ENCODE results near the gene AFF3.

The AFF3 gene

GRCh38 chr2:99922664-99923063 is 219.7 kb downstream of the AFF3 start:
- H2BK5ac ChIP-seq (ENCODE audit: low read depth, low read length, poor library complexity, severe bottlenecking), result no peak overlapping the region
- H4K8ac ChIP-seq (ENCODE audit: low read length), result no peak overlapping the region
- H2BK15ac ChIP-seq (ENCODE audit: low read depth, poor library complexity, severe bottlenecking), result no peak overlapping the region
- H3K27me3 ChIP-seq (ENCODE audit: control insufficient read depth in 1 of 2, insufficient read depth in 1 of 2, low read length in 2 of 2), result no peaks in the 10 kb centered on the region
- peaks cover 8% of the 10 kb centered on the region for H3K9me3 ChIP-seq (ENCODE audit: control insufficient read depth, low read length)
- no peak overlapping the region for H2BK120ac ChIP-seq (ENCODE audit: low read depth, low read length)
- H3K4me1 ChIP-seq (ENCODE audit: control insufficient read depth, insufficient read depth, low read depth, low read length), result peaks cover 1% of the 10 kb centered on the region
- no peak overlapping the region for H3K9ac ChIP-seq (ENCODE audit: low read length)
- no peak overlapping the region for H3K18ac ChIP-seq (ENCODE audit: low read depth in 1 of 2, low read length in 2 of 2)
- H3K79me1 ChIP-seq (replicated peaks; ENCODE audit: low read length, poor library complexity, severe bottlenecking), result peaks cover 18% of the 10 kb centered on the region
- H3K36me3 ChIP-seq (ENCODE audit: control insufficient read depth in 1 of 2, insufficient read depth in 2 of 2, low read depth in 1 of 2, low read length in 2 of 2), result no peaks in the 10 kb centered on the region
- WGBS, result 94% methylated on average over 6 of the region's 6 CpGs
- H2AFZ ChIP-seq (ENCODE audit: low read depth, low read length), result no peak overlapping the region
- H3K4me2 ChIP-seq (ENCODE audit: low read length, poor library complexity, severe bottlenecking), result no peak overlapping the region
- no peak overlapping the region for H2BK12ac ChIP-seq (ENCODE audit: low read length in 2 of 2)
- H4K91ac ChIP-seq (ENCODE audit: low read length), result no peak overlapping the region
- DNase-seq, result no peak
- H3K27ac ChIP-seq (ENCODE audit: low read length, poor library complexity, severe bottlenecking), result no peak overlapping the region
- no peak overlapping the region for H3K23ac ChIP-seq (ENCODE audit: low read length in 2 of 2)
- no peak overlapping the region for H3K4ac ChIP-seq (ENCODE audit: low read depth in 1 of 2, low read length in 2 of 2)
- no peak overlapping the region for H2AK5ac ChIP-seq (ENCODE audit: low read length, severe bottlenecking)
- H3K14ac ChIP-seq (ENCODE audit: low read length in 2 of 2), result no peak overlapping the region
- no peak overlapping the region for H3K4me3 ChIP-seq (ENCODE audit: insufficient read depth in 1 of 2, low read depth in 1 of 2, low read length in 2 of 2)

GRCh38 chr2:99921903-99922302 is 220.5 kb downstream of the AFF3 start:
- Histone ChIP-seq H3K14ac (ENCODE audit: low read length in 2 of 2) (no peak overlapping the region), H3K4me3 (ENCODE audit: insufficient read depth in 1 of 2, low read depth in 1 of 2, low read length in 2 of 2) (no peak overlapping the region), H4K8ac (ENCODE audit: low read length) (no peak overlapping the region), H3K27me3 (ENCODE audit: control insufficient read depth in 1 of 2, insufficient read depth in 1 of 2, low read length in 2 of 2) (no peaks in the 10 kb centered on the region), H3K36me3 (ENCODE audit: control insufficient read depth in 1 of 2, insufficient read depth in 2 of 2, low read depth in 1 of 2, low read length in 2 of 2) (no peaks in the 10 kb centered on the region), H3K4me2 (ENCODE audit: low read length, poor library complexity, severe bottlenecking) (no peak overlapping the region), H4K91ac (ENCODE audit: low read length) (no peak overlapping the region), H3K9me3 (ENCODE audit: control insufficient read depth, low read length) (peaks cover 8% of the 10 kb centered on the region), H3K4me1 (ENCODE audit: control insufficient read depth, insufficient read depth, low read depth, low read length) (peaks cover 1% of the 10 kb centered on the region), H3K9ac (ENCODE audit: low read length) (no peak overlapping the region), H3K18ac (ENCODE audit: low read depth in 1 of 2, low read length in 2 of 2) (no peak overlapping the region), H2AK5ac (ENCODE audit: low read length, severe bottlenecking) (no peak overlapping the region), H2BK5ac (ENCODE audit: low read depth, low read length, poor library complexity, severe bottlenecking) (no peak overlapping the region), H3K27ac (ENCODE audit: low read length, poor library complexity, severe bottlenecking) (no peak overlapping the region), H2BK12ac (ENCODE audit: low read length in 2 of 2) (no peak overlapping the region), H2AFZ (ENCODE audit: low read depth, low read length) (no peak overlapping the region), H3K79me1 (replicated peaks; ENCODE audit: low read length, poor library complexity, severe bottlenecking) (peaks cover 21% of the 10 kb centered on the region), H2BK120ac (ENCODE audit: low read depth, low read length) (no peak overlapping the region), H3K4ac (ENCODE audit: low read depth in 1 of 2, low read length in 2 of 2) (no peak overlapping the region), H2BK15ac (ENCODE audit: low read depth, poor library complexity, severe bottlenecking) (no peak overlapping the region), H3K23ac (ENCODE audit: low read length in 2 of 2) (no peak overlapping the region)
- WGBS, result 97% methylated on average over 3 of the region's 3 CpGs
- DNase-seq, result no peak

- no peak overlapping the region for H2AFZ ChIP-seq (ENCODE audit: low read depth, low read length)
- no peak overlapping the region for H3K18ac ChIP-seq (ENCODE audit: low read depth in 1 of 2, low read length in 2 of 2)
- H3K4ac ChIP-seq (ENCODE audit: low read depth in 1 of 2, low read length in 2 of 2), result no peak overlapping the region
- no peak overlapping the region for H3K27ac ChIP-seq (ENCODE audit: low read length, poor library complexity, severe bottlenecking)
- DNase-seq, result no peak
- H3K14ac ChIP-seq (ENCODE audit: low read length in 2 of 2), result no peak overlapping the region
- H3K4me3 ChIP-seq (ENCODE audit: insufficient read depth in 1 of 2, low read depth in 1 of 2, low read length in 2 of 2), result no peak overlapping the region
- no peaks in the 10 kb centered on the region for H3K36me3 ChIP-seq (ENCODE audit: control insufficient read depth in 1 of 2, insufficient read depth in 2 of 2, low read depth in 1 of 2, low read length in 2 of 2)
- no peak overlapping the region for H4K91ac ChIP-seq (ENCODE audit: low read length)
- H4K8ac ChIP-seq (ENCODE audit: low read length), result no peak overlapping the region
- no peak overlapping the region for H2BK15ac ChIP-seq (ENCODE audit: low read depth, poor library complexity, severe bottlenecking)
- H3K4me2 ChIP-seq (ENCODE audit: low read length, poor library complexity, severe bottlenecking), result no peak overlapping the region
- no peak overlapping the region for H2BK120ac ChIP-seq (ENCODE audit: low read depth, low read length)
- H3K9ac ChIP-seq (ENCODE audit: low read length), result no peak overlapping the region
- WGBS, result 91% methylated on average over 1 of the region's 2 CpGs
- H2BK12ac ChIP-seq (ENCODE audit: low read length in 2 of 2), result no peak overlapping the region
- H3K9me3 ChIP-seq (ENCODE audit: control insufficient read depth, low read length), result peaks cover 8% of the 10 kb centered on the region
- H3K27me3 ChIP-seq (ENCODE audit: control insufficient read depth in 1 of 2, insufficient read depth in 1 of 2, low read length in 2 of 2), result no peaks in the 10 kb centered on the region
- no peak overlapping the region for H2AK5ac ChIP-seq (ENCODE audit: low read length, severe bottlenecking)
- H3K23ac ChIP-seq (ENCODE audit: low read length in 2 of 2), result no peak overlapping the region
- no peak overlapping the region for H2BK5ac ChIP-seq (ENCODE audit: low read depth, low read length, poor library complexity, severe bottlenecking)
- peaks cover 20% of the 10 kb centered on the region for H3K79me1 ChIP-seq (replicated peaks; ENCODE audit: low read length, poor library complexity, severe bottlenecking)
- no peaks in the 10 kb centered on the region for H3K4me1 ChIP-seq (ENCODE audit: control insufficient read depth, insufficient read depth, low read depth, low read length)
Measured at GRCh38 chr2:99918389-99918788, 224.0 kb downstream of the AFF3 start.

GRCh38 chr2:99915108-99915675 is 227.2 kb downstream of the AFF3 start:
- Histone ChIP-seq H3K18ac (ENCODE audit: low read depth in 1 of 2, low read length in 2 of 2) (no peak overlapping the region), H3K4me1 (ENCODE audit: control insufficient read depth, insufficient read depth, low read depth, low read length) (peaks cover 1% of the 10 kb centered on the region), H3K4ac (ENCODE audit: low read depth in 1 of 2, low read length in 2 of 2) (no peak overlapping the region), H2BK15ac (ENCODE audit: low read depth, poor library complexity, severe bottlenecking) (no peak overlapping the region), H3K14ac (ENCODE audit: low read length in 2 of 2) (no peak overlapping the region), H2AFZ (ENCODE audit: low read depth, low read length) (no peak overlapping the region), H3K79me1 (replicated peaks; ENCODE audit: low read length, poor library complexity, severe bottlenecking) (peaks cover 18% of the 10 kb centered on the region), H3K4me2 (ENCODE audit: low read length, poor library complexity, severe bottlenecking) (no peak overlapping the region), H2BK12ac (ENCODE audit: low read length in 2 of 2) (no peak overlapping the region), H3K9me3 (ENCODE audit: control insufficient read depth, low read length) (no peaks in the 10 kb centered on the region), H3K27me3 (ENCODE audit: control insufficient read depth in 1 of 2, insufficient read depth in 1 of 2, low read length in 2 of 2) (no peaks in the 10 kb centered on the region), H3K23ac (ENCODE audit: low read length in 2 of 2) (no peak overlapping the region), H4K8ac (ENCODE audit: low read length) (no peak overlapping the region), H2AK5ac (ENCODE audit: low read length, severe bottlenecking) (no peak overlapping the region), H3K36me3 (ENCODE audit: control insufficient read depth in 1 of 2, insufficient read depth in 2 of 2, low read depth in 1 of 2, low read length in 2 of 2) (no peaks in the 10 kb centered on the region), H3K9ac (ENCODE audit: low read length) (no peak overlapping the region), H2BK120ac (ENCODE audit: low read depth, low read length) (no peak overlapping the region), H3K27ac (ENCODE audit: low read length, poor library complexity, severe bottlenecking) (no peak overlapping the region), H2BK5ac (ENCODE audit: low read depth, low read length, poor library complexity, severe bottlenecking) (no peak overlapping the region), H3K4me3 (ENCODE audit: insufficient read depth in 1 of 2, low read depth in 1 of 2, low read length in 2 of 2) (no peak overlapping the region), H4K91ac (ENCODE audit: low read length) (no peak overlapping the region)
- 98% methylated on average over 7 of the region's 8 CpGs for WGBS
- DNase-seq, result no peak

Measured in mesenchymal stem cell (in vitro differentiated cells and primary cell).